ENCODE measurements around the gene ARNT2. TPM values are rescaled to one million over a fixed set of nuclear protein-coding genes. Genes with fewer than 3 reads are reported as not detected.

Gene ARNT2
- total RNA-seq, 1 donor = 20.7 TPM

GRCh38 chr15:80395616-80396015 is 8.6 kb upstream of the ARNT2 start:
- no peak for DNase-seq (ENCODE audit: low read depth)
- TF ChIP-seq, protein P1, sequence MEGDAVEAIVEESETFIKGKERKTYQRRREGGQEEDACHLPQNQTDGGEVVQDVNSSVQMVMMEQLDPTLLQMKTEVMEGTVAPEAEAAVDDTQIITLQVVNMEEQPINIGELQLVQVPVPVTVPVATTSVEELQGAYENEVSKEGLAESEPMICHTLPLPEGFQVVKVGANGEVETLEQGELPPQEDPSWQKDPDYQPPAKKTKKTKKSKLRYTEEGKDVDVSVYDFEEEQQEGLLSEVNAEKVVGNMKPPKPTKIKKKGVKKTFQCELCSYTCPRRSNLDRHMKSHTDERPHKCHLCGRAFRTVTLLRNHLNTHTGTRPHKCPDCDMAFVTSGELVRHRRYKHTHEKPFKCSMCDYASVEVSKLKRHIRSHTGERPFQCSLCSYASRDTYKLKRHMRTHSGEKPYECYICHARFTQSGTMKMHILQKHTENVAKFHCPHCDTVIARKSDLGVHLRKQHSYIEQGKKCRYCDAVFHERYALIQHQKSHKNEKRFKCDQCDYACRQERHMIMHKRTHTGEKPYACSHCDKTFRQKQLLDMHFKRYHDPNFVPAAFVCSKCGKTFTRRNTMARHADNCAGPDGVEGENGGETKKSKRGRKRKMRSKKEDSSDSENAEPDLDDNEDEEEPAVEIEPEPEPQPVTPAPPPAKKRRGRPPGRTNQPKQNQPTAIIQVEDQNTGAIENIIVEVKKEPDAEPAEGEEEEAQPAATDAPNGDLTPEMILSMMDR (IDR thresholded peaks at IDR 0.05; ENCODE audit: insufficient read depth, low read depth, low read length) = no peak
- H3K4me3 ChIP-seq (ENCODE audit: low read depth, low read length) = no peak overlapping the region

DNA sequence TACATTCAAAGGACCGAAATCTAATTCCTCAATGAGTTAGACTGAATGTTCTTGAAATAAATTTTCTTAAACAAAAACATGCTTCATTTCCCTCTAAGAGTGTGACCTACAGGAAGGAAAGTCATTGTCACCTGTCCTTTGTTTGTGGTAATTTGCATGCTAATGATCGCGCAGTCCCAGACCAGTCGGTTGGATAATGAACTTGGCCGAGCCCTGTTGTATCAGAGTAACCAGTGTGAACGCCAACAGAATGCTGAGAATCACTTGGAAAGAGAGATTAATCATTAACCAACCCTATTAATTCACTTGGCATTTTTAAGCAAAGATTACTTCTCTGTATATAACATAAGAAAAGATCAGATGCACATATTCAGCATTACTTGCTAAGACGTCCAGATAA is 8.1 kb upstream of the ARNT2 start:
- DNase-seq (ENCODE audit: low read depth) = no peak
- no peak overlapping the region for H3K4me3 ChIP-seq (ENCODE audit: low read depth, low read length)
- TF ChIP-seq, protein P1 (IDR thresholded peaks at IDR 0.05; ENCODE audit: insufficient read depth, low read depth, low read length) = no peak

GRCh38 chr15:80399508-80399907 is 4.7 kb upstream of the ARNT2 start:
- TF ChIP-seq, protein P1 (IDR thresholded peaks at IDR 0.05; ENCODE audit: insufficient read depth, low read depth, low read length) = no peak
- H3K4me3 ChIP-seq (ENCODE audit: low read depth, low read length) = no peak overlapping the region
- DNase-seq (ENCODE audit: low read depth) = no peak

- no peak overlapping the region for H3K4me3 ChIP-seq (ENCODE audit: low read depth, low read length)
- DNase-seq (ENCODE audit: low read depth) = no peak
- TF ChIP-seq, protein P1 (IDR thresholded peaks at IDR 0.05; ENCODE audit: insufficient read depth, low read depth, low read length) = no peak
Measured at GRCh38 chr15:80401456-80401855, 2.7 kb upstream of the ARNT2 start.

DNA sequence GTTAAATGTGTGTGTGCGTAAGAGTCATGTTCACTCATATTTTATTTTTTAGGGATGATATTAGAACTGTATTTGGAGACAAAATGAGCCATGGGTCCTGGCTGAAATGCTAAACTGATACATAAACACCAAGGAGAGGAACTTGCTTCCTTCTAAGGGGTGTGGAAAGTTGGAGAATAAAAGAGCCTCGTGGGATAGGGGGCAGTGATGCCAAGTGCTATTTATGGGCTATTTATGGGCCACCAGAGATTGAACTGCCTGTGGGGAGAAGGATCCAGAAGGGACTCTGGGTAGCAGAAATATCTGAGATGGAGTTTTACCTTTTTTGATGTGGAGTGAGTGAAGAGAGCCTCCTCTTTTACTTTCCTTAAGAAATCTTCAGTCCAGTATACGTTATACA is 1.8 kb upstream of the ARNT2 start:
- TF ChIP-seq, protein P1 (IDR thresholded peaks at IDR 0.05; ENCODE audit: insufficient read depth, low read depth, low read length) = no peak
- no peak overlapping the region for H3K4me3 ChIP-seq (ENCODE audit: low read depth, low read length)
- DNase-seq (ENCODE audit: low read depth) = no peak

DNA sequence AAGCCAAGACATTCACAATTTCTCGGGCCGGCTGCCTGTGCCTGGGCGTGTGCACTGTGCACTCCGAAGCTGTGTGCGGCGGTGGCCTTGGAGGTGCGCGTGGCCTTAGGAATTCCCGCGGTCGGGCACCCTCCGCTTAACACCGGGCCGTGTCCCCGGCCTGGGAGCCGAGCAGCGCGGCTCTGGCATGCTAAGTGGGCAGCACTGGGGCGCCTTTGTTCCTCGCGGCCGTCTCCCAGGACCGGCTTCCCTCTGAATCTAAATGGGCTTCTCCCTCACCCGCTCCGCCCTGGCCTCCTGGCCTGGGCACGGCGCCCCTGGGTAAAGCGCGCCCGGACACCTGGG is 498 bp upstream of the ARNT2 start:
- no peak for DNase-seq (ENCODE audit: low read depth)
- H3K4me3 ChIP-seq (ENCODE audit: low read depth, low read length) = no peak overlapping the region
- TF ChIP-seq, protein P1 (IDR thresholded peaks at IDR 0.05; ENCODE audit: insufficient read depth, low read depth, low read length) = no peak

DNA sequence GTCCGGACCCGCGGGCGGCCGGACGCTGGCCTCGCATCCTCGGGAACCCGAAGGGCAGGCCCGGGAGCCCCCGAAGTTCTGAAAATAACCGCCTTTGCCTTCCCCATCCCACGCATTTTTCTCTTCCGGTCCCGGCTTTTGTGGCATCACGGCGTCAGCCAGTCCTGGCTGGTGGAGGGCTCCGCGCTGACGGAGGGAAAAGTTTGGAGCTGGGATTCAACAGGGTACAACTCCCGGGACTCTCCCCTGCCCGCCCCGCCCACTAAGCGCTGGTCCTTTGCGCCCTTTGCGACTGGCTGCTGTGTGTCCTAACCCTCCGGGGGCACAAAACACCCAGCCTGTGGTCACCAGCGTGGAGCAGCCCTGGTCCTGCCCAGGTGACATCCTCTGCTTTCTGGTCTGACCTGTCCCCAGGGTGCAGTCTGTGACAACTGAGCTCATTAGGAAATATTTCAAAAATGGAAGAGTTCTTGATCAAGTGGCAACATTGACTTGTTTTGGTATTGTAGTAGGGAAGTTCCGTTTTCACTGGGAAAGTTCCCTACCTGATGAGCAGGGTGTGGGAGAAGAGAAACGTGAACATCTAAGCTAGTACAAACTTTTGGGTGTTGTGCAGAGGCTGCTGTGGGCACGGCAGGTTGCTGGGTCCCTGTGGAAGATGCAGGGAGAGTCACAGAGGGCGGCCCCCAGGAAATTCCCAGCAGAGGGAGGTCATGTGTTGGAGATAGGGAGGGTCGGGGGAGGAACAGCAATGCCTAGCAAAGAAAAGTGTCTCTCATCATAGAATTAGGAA is 775 bp downstream of the ARNT2 start:
- no peak for DNase-seq (ENCODE audit: low read depth)
- H3K4me3 ChIP-seq (ENCODE audit: low read depth, low read length) = peak overlapping the region; percentile 12
- TF ChIP-seq, protein P1 (IDR thresholded peaks at IDR 0.05; ENCODE audit: insufficient read depth, low read depth, low read length) = no peak
